Mucosa of gallbladder (tissue), 1 donor: ENCODE data around the gene C14orf93. TPM values are rescaled to one million over a fixed set of nuclear protein-coding genes. Genes with fewer than 3 reads are reported as not detected.
"Not testable (repeated sequence)": the region's sequence is repeated elsewhere in the genome, so short reads cannot be mapped to it uniquely, and the experiment has no call there.

Source experiments
- DNase-seq: peaks from one replicate; pipeline ENCODE4 v3.0.0-alpha.2; 2020; ENCODE audit warnings: low spot score
- total RNA-seq: library from RNA; stranded (reverse); gene quantifications from one replicate; pipeline ENCODE4 v1.2.1, GENCODE V29; 2021
- donor health status: DM: no; HTN: no; CAD: no.

Gene C14orf93
- total RNA-seq, 1 donor from 2014 or later: 13.9 TPM

DNA sequence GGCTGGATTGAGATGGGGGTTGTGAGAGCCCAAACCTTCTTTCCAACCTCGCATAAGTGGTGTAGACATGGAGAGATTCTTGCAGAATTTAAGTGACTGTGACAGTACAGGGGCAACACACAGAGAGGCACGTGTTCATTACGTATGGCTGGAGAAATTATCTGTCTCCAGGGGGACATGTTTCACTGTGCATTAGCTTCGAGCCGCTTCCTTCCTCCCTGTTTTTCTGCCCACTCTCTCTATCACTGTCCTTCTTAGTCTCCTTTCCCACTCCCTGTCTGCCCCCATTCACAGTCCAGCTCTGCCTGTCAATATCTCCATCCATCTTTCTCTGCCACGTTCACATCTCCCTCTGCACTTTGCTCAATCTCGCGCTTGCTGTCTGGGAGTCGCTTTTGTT lies 11.5 kb upstream of the C14orf93 start:
- DNase-seq: no peak

DNA sequence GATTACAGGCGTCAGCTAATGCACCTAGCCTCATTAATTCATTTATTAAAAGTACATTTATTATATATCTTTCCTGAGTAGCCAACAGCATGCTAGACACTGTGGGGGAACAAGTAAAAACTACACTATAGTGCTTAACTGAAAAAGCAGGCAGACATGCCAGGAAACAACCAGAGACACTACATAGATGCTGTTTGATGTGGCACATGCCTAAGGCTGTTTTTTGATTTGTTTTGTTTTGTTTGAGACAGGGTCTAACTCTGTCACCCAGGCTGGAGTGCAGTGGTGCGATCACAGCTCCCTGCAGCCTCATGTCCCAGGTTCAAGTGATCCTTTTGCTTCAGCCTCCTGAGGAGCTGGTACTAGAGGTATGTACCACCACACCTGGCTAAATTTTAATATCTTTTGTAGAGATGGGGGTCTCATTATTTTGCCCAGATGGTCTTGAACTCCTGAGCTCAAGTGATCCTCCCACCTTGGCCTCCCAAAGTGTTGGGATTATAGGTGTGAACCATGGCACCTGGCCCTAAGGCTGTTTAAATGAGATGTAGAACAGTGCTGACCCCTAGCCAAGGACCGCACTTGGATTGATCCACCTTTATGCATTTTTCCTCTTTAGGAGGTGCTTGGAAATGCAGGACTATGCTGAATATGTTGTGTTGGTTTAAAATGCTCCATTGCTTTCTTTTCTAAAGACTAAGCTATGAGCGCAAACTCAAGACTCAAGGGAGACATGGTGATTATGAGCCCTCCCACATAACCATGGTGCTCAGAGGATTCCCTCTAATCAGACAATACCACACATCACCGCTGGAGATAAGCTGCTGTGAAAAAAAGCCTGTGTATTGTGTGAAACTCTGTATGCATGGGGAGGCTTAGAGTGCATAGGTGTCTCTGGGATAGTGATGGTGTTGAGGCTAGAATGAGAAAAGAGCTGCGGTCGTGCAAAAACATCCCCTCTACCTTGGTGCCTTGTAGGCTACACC lies 10.5 kb upstream of the C14orf93 start:
- no peak for DNase-seq

DNA sequence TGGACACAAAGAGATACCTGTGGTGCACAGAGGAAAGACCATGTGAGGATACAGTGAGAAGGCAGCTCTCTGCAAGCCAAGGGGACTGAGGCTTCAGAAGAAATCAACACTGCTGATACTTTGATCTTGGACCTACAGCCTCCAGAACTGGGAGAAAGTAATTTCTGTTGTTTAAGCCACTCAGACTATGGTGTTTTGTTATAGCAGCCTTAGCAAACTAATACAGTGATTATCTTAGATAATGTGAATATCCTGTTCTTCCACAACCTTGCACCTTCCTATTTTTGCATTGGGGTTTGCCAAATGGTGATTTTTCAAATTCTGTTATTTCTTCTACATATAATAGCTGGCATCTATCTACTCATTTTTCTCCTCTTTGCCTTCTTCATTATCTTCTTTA lies 8.2 kb upstream of the C14orf93 start:
- DNase-seq: no peak

GRCh38 chr14:23017091-23017490 lies 7.1 kb upstream of the C14orf93 start:
- DNase-seq: no peak

DNA sequence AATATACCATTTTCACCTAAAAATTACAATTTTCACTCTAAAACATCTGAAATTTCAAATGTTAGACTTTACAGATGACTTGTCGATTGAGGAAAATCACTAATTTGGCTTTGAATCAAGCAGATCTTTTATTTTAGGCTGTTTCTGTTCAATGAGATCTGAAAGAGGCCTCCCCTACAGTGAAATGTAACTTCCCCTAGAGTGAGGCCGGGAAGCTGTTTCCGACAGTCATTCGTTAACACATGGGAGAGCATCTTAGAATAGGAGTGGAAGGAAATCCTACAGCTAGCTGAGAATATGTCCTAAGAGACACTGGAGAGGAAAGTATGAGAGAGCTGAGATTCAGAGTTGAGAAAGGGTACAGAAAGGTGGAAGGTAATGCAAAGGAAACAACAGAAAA lies 5.7 kb upstream of the C14orf93 start:
- DNase-seq: no peak

- DNase-seq: not testable (repeated sequence)
Measured at GRCh38 chr14:23013749-23014054, 3.8 kb upstream of the C14orf93 start.

GRCh38 chr14:23013054-23013748 lies 3.3 kb upstream of the C14orf93 start:
- no peak for DNase-seq

GRCh38 chr14:23009483-23009938 lies 432 bp downstream of the C14orf93 start:
- DNase-seq: no peak

DNA sequence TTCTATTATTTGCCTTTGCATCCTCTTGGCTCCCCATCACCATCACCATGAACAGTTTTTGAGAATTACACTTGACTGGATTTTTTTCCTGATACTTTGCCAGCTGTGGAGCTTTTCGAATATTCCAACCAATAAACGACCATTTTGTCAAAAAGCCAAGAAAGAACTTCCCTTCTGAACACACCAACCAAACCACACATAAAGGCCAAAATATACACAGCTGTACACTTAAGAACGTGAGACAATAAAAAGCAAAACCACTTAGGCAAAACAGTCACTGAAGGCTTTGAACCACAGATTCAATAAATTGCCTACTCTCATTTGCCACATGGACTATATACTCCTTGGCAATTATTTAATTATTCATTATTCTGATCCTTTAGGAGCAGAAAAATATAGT lies 1.1 kb downstream of the C14orf93 start:
- DNase-seq: no peak

DNA sequence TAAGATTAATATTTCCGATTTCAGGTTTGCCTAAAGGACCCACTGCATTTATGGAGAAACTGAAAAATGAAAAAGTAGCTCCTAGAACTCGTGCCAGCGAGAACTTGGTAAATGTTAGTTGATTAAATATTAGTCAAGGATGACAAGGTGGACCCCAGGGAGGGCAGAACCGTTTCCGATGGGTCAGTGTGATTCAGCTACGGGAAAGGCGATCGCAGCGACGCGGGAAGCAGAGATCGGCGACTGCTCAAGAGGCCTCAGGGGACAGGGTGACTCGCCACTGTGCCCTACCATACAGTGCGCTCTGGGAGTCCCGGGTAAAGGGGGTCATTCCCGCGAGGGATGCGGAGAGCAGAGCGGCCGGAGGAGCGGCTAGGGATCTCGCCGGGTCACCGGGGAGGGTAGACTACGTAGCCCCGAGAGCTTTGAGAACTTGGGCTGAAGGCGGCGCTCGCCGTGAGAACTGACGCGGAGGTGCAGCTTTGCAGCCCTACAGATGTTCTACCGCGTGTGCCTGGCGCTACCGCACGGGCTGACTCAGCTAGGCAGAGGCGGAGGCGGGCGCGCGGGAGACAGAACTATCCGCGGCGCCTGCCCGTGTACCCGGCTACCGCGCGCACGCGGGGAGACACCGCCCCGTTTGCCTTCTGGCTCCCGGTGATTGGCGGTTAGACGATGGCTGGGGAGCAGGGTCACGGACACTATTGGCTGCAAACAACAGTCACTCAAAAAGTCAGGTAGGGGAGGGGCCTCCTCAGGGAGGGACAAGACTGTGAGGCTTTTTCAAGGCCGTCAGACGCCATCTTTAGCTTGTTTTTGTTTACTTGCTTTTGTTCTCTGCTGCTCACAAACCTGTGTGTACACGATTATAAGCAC lies 3.2 kb downstream of the C14orf93 start:
- peak; percentile 98 for DNase-seq

DNA sequence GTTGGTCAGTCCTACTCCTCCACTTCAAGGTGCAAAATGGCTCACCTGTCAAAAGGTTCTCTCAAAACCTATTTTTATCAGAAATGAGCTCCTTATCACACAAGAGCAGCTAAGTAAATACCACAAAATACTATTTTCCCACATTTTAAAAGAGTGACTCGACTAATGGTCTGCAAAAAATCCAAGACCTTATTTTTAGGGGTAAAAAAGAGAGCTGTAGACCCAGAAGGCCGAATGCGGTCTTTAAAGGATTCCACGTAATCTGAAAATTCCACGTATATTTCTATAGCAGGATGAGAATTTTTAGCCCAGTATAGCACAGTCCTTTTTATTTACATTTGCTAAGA lies 3.8 kb downstream of the C14orf93 start:
- DNase-seq: no peak

GRCh38 chr14:23005451-23006187 lies 4.3 kb downstream of the C14orf93 start:
- DNase-seq: no peak

- not testable (repeated sequence) for DNase-seq
Measured at GRCh38 chr14:23004274-23004673, 5.7 kb downstream of the C14orf93 start.

GRCh38 chr14:23002592-23002991 lies 7.4 kb downstream of the C14orf93 start:
- DNase-seq: no peak

GRCh38 chr14:23000860-23001259 lies 9.1 kb downstream of the C14orf93 start:
- DNase-seq: no peak

DNA sequence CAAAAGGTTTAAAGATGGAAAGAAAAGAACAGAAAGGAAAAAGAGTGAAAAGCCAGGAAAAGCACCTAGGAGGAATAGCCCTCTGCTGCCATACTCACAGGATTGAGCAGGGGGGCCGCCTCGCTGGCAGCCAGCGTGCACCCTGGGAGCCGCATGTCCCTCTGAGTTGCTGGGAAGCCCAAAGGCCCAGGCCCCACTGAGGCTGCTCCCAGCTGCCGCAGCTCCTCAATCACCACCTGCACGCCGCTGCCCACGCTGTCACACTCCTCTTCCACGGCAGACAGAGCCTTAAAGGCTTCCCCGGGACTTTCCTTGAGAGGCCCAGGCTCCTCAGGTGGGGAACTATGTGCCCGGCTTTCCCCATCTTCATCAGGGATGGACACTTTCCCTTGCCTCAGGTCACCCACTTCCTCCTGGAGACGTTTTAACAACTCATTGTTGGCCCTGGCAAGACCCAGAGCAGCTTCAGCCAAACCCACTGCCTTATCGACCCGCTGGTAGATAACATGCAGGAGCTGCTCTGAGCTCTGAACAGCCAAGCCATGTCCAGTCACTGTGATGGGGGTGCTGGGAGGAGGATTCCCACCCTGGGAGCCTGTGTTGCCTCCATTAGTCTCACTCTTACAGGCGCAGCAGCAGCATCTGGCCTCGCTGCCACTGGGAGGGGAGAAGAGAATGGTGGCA lies 11.5 kb downstream of the C14orf93 start:
- DNase-seq: no peak

DNA sequence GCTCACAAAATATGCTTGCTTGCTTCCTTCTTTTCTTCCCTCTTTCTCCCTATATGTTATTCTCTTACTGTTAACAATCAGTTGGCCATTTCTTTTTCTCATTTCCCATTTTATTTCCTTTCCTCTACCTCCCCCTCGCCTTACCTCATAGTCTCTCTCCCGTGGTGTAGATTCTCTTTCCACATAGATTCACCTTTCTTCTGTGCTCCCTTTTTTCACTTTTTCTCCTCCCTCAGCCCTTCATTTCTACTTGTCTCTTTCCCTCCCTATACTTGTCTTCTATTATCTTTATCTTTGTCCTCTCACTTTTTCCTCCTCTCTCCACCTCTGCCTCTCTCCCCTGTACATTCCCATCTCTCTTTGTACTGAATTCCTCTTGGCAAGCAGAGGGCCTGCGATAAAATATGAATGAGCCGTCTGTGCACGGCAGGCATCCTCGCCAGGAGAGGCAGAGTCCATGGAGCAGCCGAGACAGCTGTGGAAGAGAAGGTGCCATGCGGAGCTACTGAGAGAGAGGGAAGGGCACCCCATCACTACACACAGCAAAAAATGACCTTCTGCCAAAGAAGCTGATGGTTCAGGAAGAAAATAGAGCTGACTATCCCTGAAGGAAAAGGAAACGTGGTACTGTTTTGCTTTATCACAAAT lies 12.1 kb downstream of the C14orf93 start:
- no peak for DNase-seq

DNA sequence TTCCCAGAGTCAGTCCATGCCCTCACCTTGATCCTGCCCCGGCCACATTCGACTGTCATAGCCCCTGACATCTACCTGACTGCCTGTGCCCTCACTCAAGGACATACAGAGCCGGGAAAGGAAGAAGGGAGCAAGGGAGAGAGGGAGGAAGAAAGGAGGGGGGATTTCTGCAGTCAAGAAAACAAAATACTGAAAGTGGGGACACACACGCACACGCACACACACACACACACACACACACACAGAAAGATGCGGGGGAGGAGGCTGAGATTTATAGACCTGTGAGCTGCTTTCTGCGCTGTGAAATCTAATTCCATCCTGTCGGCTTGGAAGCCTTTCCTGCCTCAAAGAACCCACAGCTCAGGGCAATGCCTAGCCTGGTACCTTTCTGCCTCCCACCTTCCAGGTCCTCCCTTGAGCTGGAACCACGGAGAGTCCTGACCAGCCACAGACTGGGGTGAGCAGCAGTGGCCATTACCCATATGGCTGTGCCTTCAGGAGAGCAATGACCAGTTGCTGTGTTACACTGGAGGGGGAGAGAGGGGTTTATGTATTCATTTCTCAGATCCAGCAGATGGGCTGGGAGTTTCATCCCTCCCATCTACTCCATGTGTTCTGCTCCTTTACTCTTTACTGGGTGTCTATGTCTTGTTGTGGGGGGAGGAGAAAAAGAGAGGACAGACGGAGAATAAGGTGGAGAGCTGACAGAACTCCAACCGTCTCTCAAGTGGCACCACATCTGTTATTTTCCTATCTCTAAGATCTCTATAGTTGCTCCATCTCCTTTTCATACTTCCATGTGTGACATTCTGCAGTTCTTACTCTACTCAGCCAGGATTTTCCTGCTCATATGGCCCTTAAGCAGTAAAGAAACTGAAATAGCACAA lies 12.9 kb downstream of the C14orf93 start:
- DNase-seq: no peak

GRCh38 chr14:22995889-22996625 lies 13.9 kb downstream of the C14orf93 start:
- no peak for DNase-seq
